HepG2 (cell line): ENCODE results near the gene IL1RAP. TPM values are rescaled to one million over a fixed set of nuclear protein-coding genes. Genes with fewer than 3 reads are reported as not detected.

Experiments used
- ATF3 ChIP-seq: sonication (generic); formaldehyde crosslinking; IDR thresholded peaks from 2 replicates; pipeline ENCODE4 v1.4.0; 2020; ENCODE audit warnings: missing genetic modification reagents
- ATM ChIP-seq: fragments of 450-650 bp; IDR thresholded peaks from 2 replicates; pipeline ENCODE4 v1.7.1; 2017; ENCODE audit warnings: mild to moderate bottlenecking, borderline replicate concordance
- FOSL1 ChIP-seq: sonication (generic); formaldehyde crosslinking; IDR thresholded peaks from 2 replicates; pipeline ENCODE4 v1.9.0; 2021; ENCODE audit warnings: missing genetic modification reagents, borderline replicate concordance
- GABPB1 ChIP-seq: IDR thresholded peaks from 2 replicates; pipeline ENCODE4 v1.6.1; 2016; ENCODE audit warnings: mild to moderate bottlenecking, missing genetic modification reagents, moderate library complexity, missing compliant biosample characterization
- IRF9 ChIP-seq: sonication (generic); formaldehyde crosslinking; IDR thresholded peaks from 2 replicates; pipeline ENCODE4 v1.8.0; 2022; ENCODE audit warnings: missing genetic modification reagents, mild to moderate bottlenecking, borderline replicate concordance
- KLF9 ChIP-seq: IDR thresholded peaks from 2 replicates; pipeline ENCODE4 v1.6.1; 2016; ENCODE audit warnings: low read depth
- MIER3 ChIP-seq: IDR thresholded peaks from 2 replicates; pipeline ENCODE4 v1.6.1; 2016; ENCODE audit warnings: missing compliant biosample characterization, borderline replicate concordance
- MTF2 ChIP-seq: sonication (generic); formaldehyde crosslinking; IDR thresholded peaks from 2 replicates; pipeline ENCODE4 v1.5.0; 2020; ENCODE audit warnings: missing genetic modification reagents, borderline replicate concordance
- NFE2 ChIP-seq: sonication (generic); formaldehyde crosslinking; IDR thresholded peaks from 2 replicates; pipeline ENCODE4 v1.4.0; 2020; ENCODE audit warnings: missing genetic modification reagents
- SAP130 ChIP-seq: IDR thresholded peaks from 2 replicates; pipeline ENCODE4 v1.6.1; 2016; ENCODE audit warnings: low read depth
- STAT6 ChIP-seq: sonication (generic); formaldehyde crosslinking; IDR thresholded peaks from 2 replicates; pipeline ENCODE4 v1.4.0; 2020; ENCODE audit warnings: missing genetic modification reagents, mild to moderate bottlenecking, borderline replicate concordance
- THAP9 ChIP-seq: sonication (generic); formaldehyde crosslinking; IDR thresholded peaks from 2 replicates; pipeline ENCODE4; 2020; ENCODE audit warnings: missing genetic modification reagents, mild to moderate bottlenecking, borderline replicate concordance
- ZFAT ChIP-seq: sonication (generic); formaldehyde crosslinking; conservative IDR thresholded peaks from 2 replicates; pipeline ENCODE4 v1.8.1; 2023; ENCODE audit warnings: missing genetic modification reagents, inconsistent platforms
- ZFP41 ChIP-seq: sonication (generic); formaldehyde crosslinking; IDR thresholded peaks from 2 replicates; pipeline ENCODE4 v1.4.0; 2020; ENCODE audit warnings: mild to moderate bottlenecking, missing genetic modification reagents, borderline replicate concordance
- ZKSCAN8 ChIP-seq: IDR thresholded peaks from 2 replicates; pipeline ENCODE4 v1.6.1; 2016; ENCODE audit warnings: borderline replicate concordance, missing genetic modification reagents, missing compliant biosample characterization
- ZNF296 ChIP-seq: sonication (generic); formaldehyde crosslinking; conservative IDR thresholded peaks from 2 replicates; pipeline ENCODE4 v1.5.0; 2020; ENCODE audit warnings: mild to moderate bottlenecking, missing genetic modification reagents
- ZNF629 ChIP-seq: sonication (generic); formaldehyde crosslinking; conservative IDR thresholded peaks from 2 replicates; pipeline ENCODE4 v1.5.0; 2020; ENCODE audit warnings: missing genetic modification reagents
- ZSCAN22 ChIP-seq: sonication (generic); formaldehyde crosslinking; IDR thresholded peaks from 2 replicates; pipeline ENCODE4 v1.4.0; 2020; ENCODE audit warnings: mild to moderate bottlenecking, missing genetic modification reagents
- polyA plus RNA-seq, 8 experiments: library from polyadenylated mRNA; depleted of rRNA in 3 of 8; stranded (reverse) in 7 of 8; unstranded in 1 of 8; fragments of >200 nt; fragmentation: Illumina TruSeq in 4 of 8; extraction: Trizol in 4 of 8; gene quantifications; 2 replicates each; pipeline versions ENCODE4 v1.2.1 to v1.2.3, GENCODE V29; 2011 to 2016; ENCODE audit warnings: low read depth in 4 of 8, missing spikeins in 1 of 8, mixed read lengths in 1 of 8; ENCODE audit not compliant: insufficient read depth in 1 of 8
- total RNA-seq, 5 experiments: library from RNA; depleted of rRNA; stranded (reverse); fragments of >200 nt; fragmentation: Illumina TruSeq; extraction: Trizol; gene quantifications; 2 replicates each; pipeline ENCODE4 v1.2.3, GENCODE V29; 2016; ENCODE audit warnings: low read depth in 1 of 5
- TF ChIP-seq, protein P1 (sequence below): sonication (generic); formaldehyde crosslinking; IDR thresholded peaks from 2 replicates; pipeline ENCODE4 v1.5.0; 2020; ENCODE audit warnings: mild to moderate bottlenecking, missing genetic modification reagents, borderline replicate concordance
- TF ChIP-seq, protein P2 (sequence below): sonication (generic); formaldehyde crosslinking; IDR thresholded peaks from 2 replicates; pipeline ENCODE4 v1.9.0; 2021; ENCODE audit warnings: missing genetic modification reagents, mild to moderate bottlenecking, borderline replicate concordance

The IL1RAP gene
- total and polyA plus RNA-seq, 2 of the 13 experiments (the other 11 are each of a cell fraction or from before 2014, with no cell fraction given): 18.3 to 54.9 TPM

GRCh38 chr3:190548031-190548656 is 34.3 kb downstream of the IL1RAP start (continued):
- TF ChIP-seq STAT6 (peak; percentile 24; the same call in 1 of the 2 replicates), ZSCAN22 (no peak), ZKSCAN8 (CRISPR knock-in tag) (peak; percentile 89; the same call in 1 of the 2 replicates), ZFP41 (CRISPR knock-in tag) (no peak), ATF3 (no peak), GABPB1 (no peak), FOSL1 (CRISPR knock-in tag) (no peak), ZNF296 (CRISPR knock-in tag) (no peak), IRF9 (CRISPR knock-in tag) (no peak), THAP9 (no peak), ZNF629 (CRISPR knock-in tag) (no peak), ATM (no peak), MIER3 (CRISPR knock-in tag) (peak; percentile 53; the same call in 1 of the 2 replicates), MTF2 (CRISPR knock-in tag) (no peak), ZFAT (CRISPR knock-in tag) (no peak), NFE2 (CRISPR knock-in tag) (no peak), KLF9 (CRISPR knock-in tag) (no peak), SAP130 (CRISPR knock-in tag) (peak; percentile 80)
- TF ChIP-seq, protein P1, sequence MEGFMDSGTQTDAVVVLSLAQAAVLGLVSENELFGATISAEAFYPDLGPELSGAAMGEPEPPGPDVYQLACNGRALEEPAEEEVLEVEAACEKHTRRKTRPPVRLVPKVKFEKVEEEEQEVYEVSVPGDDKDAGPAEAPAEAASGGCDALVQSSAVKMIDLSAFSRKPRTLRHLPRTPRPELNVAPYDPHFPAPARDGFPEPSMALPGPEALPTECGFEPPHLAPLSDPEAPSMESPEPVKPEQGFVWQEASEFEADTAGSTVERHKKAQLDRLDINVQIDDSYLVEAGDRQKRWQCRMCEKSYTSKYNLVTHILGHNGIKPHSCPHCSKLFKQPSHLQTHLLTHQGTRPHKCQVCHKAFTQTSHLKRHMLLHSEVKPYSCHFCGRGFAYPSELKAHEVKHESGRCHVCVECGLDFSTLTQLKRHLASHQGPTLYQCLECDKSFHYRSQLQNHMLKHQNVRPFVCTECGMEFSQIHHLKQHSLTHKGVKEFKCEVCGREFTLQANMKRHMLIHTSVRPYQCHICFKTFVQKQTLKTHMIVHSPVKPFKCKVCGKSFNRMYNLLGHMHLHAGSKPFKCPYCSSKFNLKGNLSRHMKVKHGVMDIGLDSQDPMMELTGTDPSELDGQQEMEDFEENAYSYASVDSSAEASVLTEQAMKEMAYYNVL: no peak
- TF ChIP-seq, protein P2, sequence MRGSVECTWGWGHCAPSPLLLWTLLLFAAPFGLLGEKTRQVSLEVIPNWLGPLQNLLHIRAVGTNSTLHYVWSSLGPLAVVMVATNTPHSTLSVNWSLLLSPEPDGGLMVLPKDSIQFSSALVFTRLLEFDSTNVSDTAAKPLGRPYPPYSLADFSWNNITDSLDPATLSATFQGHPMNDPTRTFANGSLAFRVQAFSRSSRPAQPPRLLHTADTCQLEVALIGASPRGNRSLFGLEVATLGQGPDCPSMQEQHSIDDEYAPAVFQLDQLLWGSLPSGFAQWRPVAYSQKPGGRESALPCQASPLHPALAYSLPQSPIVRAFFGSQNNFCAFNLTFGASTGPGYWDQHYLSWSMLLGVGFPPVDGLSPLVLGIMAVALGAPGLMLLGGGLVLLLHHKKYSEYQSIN (CRISPR knock-in tag): no peak
